DOHH2 (cell line): ENCODE results near the gene INPPL1.

Source experiments
- CTCF ChIP-seq: fragments of 200-600 bp; sonication (generic); IDR thresholded peaks from one replicate; pipeline ENCODE4 v1.5.1; 2014; ENCODE audit warnings: antibody characterized with exemption, mild to moderate bottlenecking, low read depth, low read length; ENCODE audit not compliant: poor library complexity, severe bottlenecking
- EZH2phosphoT487 ChIP-seq: fragments of 200-600 bp; sonication (generic); IDR thresholded peaks from 2 replicates; pipeline ENCODE4 v1.6.1; 2017; ENCODE audit warnings: borderline replicate concordance, mild to moderate bottlenecking, antibody characterized with exemption, low read length, moderate library complexity, mixed read lengths

- TF ChIP-seq CTCF, result no peak
- TF ChIP-seq EZH2phosphoT487, result no peak
Observed at GRCh38 chr11:72218251-72218745, 6.3 kb upstream of the INPPL1 start.
